ENCODE results near the gene M1AP.
"Not testable (repeated sequence)": the region's sequence is repeated elsewhere in the genome, so short reads cannot be mapped to it uniquely, and the experiment has no call there.

Gene M1AP

DNA sequence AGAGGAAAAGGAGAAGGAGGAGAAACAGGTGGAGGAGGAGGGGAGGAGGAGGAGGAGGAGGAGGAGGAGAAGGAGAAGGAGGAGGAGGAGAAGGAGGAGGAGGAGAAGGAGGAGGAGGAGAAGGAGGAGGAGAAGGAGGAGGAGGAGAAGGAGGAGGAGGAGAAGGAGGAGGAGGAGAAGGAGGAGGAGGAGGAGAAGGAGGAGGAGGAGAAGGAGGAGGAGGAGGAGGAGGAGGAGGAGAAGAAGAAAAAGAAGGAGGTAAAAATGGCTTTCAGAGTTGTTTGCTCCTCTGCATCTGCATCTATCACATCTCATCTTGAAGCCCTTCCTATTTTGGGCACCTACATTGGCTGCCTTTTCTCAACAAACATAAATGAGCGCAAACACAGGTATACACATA lies 87.1 kb downstream of the M1AP start:
- DNase-seq: not testable (repeated sequence)

GRCh38 chr2:74560591-74560990 lies 87.5 kb downstream of the M1AP start:
- DNase-seq: no peak

GRCh38 chr2:74559912-74560311 lies 88.2 kb downstream of the M1AP start:
- DNase-seq: no peak

- no peak for DNase-seq
Observed at GRCh38 chr2:74558284-74559230, 89.6 kb downstream of the M1AP start.

GRCh38 chr2:74556831-74557370 lies 91.2 kb downstream of the M1AP start:
- no peak for DNase-seq

DNA sequence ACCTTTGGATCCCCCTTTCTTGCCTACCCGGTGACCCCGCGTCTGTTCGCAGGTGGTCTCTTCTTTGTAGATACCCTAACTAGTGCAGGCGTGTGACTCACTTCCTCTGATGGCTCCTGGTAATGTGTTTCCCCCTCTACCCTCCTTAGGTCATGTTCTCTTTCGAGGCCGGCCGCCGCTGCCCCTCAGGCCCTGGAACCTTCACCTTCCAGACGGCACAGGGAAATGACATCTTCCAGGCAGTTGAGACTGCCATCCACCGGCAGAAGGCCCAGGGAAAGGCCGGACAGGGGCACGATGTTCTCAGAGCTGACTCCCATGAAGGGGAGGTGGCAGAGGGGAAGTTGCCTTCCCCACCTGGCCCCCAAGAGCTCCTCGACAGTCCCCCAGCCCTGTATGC lies 92.0 kb downstream of the M1AP start:
- no peak for DNase-seq

GRCh38 chr2:74555610-74556103 lies 92.5 kb downstream of the M1AP start:
- no peak for DNase-seq

GRCh38 chr2:74554820-74555531 lies 93.2 kb downstream of the M1AP start:
- no peak for DNase-seq

DNA sequence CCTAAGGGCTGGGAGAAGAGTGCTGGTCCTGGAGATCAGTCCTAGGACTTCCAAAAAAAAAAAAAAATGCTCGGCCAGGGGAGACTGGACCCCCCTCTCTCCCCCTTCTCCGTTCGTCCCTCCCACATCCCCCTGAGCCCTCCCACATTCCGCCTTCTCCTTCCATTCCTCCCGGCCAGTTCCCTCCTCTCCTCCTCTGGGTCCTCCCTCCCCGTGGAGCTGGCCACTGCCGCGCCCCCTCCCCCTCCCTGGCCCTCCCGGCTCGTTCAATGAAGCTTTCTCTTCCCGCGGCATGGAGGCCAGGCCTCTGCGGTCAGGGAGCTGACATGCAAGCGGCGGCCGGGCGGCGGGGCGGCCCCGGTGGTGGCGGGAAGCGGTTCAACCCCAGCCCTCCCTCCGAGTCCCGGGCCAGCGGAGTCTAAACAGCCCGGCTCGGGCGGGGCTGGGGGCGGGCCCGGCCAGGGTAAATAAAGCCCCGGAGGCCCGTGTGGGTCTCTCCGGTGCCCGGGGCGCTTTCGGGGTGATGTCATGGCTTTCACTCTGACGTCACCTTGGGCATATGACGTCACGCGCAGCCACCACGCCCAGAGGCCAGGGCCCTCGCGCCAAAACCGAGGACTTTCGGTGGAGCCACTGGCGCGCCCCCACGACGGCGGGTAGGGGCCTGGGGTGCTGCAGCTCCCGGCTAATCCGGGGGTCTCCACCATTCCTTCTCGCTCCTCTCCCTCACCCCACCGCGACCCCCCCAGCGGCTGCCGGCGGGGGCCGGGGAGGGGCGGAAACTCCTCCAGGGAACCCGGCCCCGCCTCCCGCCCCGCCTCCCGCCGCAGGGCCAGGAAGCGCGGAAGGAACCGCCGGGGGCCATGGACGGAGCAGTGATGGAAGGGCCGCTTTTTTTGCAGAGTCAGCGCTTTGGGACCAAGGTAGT lies 94.0 kb downstream of the M1AP start, which contains the start of the genes DOK1 and LOXL3:
DOK1 (plus strand) TSS at position 829 of the 928 bp plus-strand sequence; CDS start at position 864, 35 bp downstream.
LOXL3 (minus strand) TSS at position 51 of the 928 bp plus-strand sequence. CDS start 1,308 bp downstream, outside the sequence.
- no peak for DNase-seq

DNA sequence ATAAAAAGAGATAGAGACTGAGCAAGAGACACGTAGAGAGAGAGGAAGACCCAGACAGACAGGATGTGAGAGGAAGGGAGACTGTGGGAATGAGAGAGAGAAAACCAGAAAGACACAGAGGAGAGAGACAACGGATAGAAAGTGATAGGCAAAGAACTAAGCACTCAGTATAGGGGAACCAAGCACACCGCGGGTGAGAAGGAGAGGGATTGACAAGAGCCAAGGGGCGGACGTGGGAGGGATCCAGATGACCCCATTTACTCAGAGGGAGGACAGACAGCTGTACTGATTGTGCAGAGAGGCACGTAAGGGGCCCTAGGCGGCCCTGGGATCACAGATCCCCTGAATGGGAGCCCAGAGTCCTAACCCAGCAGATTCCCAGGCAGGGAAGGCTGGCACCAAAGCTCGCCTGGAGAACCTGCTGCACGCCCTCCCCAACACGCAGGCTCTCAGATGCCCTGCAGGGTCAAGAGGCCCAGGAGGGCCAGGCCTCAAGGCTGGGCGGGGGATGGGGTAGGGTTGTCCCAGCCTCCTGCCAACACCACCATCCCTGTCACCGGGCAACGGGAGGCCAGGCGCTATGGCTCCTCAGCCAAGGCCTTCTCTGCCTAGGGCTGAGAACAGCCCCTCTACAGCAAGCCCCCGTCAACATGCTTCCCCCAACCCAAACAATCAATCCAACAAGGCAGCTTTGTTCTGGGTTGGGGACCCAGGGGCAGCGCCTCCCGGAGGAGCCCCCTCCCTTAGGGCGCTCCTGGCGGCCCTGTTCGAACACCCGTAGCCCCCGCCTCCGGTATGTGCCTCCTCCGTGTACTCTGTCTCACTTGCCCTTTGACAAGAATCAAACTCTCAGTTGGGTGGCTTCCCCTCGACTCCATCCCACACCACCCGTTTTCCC lies 95.0 kb downstream of the M1AP start:
- no peak for DNase-seq

DNA sequence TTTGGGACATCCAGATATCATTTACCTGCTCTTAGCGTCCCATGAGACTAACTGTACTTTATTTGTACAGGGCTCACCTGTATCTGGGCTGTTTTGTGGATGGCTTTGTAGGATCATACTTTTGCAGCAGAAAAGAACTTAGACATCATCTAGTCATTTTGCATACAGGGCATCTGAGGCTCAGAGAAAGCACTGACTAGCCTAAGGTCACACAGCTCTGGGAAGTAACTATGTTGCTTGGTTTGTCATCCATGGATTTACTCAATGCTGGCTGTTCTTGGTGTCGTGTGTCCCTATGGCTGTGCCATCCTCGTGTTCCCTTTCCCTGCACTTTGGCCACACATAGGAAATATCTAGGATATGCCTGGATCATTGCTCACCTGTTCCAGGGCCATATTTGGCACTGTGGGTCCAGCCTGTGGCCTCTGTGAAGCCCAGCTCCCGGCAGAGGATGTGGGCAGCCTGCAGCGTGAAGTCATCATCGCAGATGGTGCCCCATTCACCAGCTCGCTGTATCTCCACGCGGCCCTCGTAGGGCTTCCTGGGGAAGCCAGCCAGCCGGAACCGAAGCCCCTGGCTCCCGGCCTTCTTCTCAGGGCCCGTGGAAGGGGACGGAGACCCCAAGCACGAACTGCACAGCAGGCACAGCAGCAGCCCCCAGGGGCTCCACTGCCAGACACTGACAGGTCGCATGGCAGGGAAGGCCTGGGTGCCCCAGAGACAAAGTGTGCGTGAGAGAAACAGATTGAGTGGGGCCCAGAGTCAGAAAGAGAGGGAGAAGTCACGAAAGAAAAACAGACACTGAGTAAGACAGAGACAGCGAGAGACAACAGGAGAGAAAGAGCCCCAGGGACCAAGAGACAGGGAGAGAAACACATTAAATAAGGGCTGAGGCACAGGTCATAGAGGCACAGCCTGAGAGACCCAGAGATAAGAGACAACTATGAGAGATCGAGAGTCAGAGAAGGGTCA lies 95.9 kb downstream of the M1AP start:
- no peak for DNase-seq

- no peak for DNase-seq
Observed at GRCh38 chr2:74551530-74551929, 96.6 kb downstream of the M1AP start.

DNA sequence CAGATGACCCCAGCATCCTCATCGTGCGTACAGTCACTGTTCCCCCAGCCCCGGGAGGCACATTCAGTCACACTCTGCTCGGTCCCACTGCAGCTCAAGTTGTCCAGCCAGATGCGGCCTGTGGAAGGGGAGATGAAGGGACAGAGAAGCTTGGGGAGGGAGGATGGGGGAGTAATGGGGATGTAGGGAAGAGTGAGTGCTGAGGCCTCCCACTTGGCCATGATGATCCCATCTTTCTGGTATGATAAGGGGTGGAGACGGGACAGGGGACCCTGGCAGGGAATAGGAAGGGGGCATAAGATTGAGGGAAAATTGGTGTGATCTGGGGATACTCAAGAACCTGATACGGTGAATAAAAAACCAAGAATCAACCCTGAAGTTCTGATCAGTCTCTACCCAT lies 97.9 kb downstream of the M1AP start:
- DNase-seq: no peak

DNA sequence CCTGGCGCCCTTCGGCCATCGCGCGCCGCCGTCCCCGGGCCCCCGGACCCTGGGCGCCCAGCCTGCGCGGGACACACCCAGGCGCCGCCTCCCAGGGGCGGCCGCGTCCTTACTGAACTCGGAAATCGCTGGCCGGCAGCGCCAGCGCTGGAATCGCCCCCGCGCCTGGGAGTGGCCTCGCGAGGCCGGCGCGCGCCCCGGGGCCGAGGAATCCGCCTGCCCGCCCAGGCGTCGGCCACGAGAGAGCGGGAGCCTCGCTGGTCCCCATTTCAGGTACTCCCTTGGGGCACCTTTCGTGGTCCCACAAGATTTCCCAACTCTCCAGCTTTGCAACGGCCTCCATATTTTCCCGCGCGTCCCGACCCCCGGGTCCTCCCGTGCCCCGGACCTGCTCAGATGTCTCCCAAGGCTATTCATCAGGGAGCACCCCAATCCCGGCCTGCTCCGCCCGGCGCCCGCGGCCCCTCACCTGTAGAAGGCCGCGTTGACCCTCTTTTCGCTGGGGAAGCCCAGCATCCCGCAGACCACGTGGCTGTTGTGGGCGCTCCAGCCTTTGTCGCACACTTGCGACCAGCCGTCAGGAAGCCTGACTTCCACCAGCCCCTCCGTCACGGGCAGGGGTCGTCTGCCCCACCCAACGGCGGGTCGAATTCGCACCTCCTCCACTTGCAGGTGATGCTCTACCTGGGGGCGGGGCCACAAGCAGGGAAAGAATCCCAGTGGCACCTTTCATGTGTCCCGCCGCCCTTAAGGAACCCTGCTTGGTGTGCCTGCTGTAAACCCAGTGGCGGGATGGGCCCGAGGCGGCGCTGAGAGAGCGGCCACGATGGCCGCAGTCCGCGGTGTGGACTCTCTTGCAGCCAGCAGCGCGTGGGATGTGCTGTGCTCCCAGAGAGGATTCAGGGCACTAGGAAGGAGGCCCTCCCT lies 99.0 kb downstream of the M1AP start:
- peak; percentile 60 for DNase-seq

DNA sequence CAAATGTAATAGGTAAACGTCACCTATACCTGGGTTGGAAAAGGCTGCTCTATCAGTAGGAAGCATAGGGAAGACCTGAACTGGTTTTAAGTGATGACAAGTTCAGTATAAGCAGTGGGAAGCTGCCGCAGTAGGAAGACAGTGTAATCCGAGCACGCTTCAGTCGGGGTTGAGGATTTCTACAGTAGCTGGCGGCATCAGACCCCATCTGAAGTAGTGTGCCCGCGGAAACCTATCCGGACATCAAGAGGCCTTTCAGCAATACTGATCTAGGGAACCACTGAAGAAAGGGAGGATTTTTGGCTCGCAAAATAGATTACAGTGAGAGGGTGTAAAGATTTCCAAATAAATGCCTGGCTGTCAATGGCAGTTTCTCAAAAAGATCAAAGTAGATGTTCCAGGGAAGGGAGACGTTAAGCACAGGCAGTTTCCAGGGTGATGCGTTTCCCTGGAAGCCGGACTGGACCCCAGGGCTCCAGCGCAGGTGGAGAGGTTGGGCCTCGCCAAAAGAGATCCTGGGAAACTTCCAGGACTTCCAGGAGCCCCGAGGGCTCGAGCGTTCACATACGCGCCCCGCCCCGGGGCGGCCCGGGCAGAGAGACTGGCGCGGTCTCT lies 99.7 kb downstream of the M1AP start:
- DNase-seq: peak; percentile 78

GRCh38 chr2:74546004-74546403 lies 102.1 kb downstream of the M1AP start:
- no peak for DNase-seq

GRCh38 chr2:74544634-74545033 lies 103.5 kb downstream of the M1AP start:
- DNase-seq: peak; percentile 14

DNA sequence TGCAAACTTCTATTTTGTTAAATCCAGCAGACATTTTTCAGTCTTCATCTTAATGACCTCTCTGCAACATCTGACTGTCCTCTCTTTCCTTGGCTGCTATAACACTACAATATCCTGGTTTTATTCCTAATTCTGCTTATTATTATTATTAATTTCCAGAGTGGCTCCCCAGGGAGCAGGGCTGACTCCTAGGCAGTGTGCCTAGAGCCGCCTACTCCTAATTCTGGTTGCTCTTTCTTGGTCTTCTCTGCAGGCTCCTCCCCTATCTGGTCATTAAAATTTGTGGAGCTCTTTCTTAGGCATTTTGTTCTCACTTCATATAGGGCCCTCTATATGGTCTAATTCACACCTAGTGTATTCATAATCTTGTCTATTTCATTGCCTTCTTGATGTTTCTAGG lies 105.2 kb downstream of the M1AP start:
- DNase-seq: no peak
